ENCODE measurements around the gene PDE1C.

Gene PDE1C

DNA sequence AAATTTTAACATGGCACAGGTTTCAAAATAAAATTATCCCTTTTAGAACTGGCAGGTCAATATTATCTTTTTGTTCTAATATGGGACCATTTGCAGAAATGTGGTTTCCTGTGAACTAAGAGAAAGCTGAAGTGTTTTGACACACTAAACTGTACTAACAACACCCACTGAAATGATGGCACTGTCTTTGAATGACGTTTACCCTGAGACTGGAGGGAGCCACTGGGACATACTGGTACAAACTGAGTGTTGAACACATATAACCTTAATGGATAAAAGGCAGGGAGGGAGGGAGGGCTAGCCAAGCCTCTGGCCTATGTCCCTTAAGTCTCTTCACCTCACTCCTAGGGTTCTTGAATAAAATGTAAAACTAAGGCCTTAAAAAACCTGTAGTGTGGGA lies 95.9 kb downstream of the PDE1C start:
- H3K27ac ChIP-seq, result no peak overlapping the region
- TF ChIP-seq, protein P1, sequence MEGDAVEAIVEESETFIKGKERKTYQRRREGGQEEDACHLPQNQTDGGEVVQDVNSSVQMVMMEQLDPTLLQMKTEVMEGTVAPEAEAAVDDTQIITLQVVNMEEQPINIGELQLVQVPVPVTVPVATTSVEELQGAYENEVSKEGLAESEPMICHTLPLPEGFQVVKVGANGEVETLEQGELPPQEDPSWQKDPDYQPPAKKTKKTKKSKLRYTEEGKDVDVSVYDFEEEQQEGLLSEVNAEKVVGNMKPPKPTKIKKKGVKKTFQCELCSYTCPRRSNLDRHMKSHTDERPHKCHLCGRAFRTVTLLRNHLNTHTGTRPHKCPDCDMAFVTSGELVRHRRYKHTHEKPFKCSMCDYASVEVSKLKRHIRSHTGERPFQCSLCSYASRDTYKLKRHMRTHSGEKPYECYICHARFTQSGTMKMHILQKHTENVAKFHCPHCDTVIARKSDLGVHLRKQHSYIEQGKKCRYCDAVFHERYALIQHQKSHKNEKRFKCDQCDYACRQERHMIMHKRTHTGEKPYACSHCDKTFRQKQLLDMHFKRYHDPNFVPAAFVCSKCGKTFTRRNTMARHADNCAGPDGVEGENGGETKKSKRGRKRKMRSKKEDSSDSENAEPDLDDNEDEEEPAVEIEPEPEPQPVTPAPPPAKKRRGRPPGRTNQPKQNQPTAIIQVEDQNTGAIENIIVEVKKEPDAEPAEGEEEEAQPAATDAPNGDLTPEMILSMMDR (conservative IDR thresholded peaks at IDR 0.05), result no peak
- no peak for TF ChIP-seq ZFX (IDR thresholded peaks at IDR 0.05)

DNA sequence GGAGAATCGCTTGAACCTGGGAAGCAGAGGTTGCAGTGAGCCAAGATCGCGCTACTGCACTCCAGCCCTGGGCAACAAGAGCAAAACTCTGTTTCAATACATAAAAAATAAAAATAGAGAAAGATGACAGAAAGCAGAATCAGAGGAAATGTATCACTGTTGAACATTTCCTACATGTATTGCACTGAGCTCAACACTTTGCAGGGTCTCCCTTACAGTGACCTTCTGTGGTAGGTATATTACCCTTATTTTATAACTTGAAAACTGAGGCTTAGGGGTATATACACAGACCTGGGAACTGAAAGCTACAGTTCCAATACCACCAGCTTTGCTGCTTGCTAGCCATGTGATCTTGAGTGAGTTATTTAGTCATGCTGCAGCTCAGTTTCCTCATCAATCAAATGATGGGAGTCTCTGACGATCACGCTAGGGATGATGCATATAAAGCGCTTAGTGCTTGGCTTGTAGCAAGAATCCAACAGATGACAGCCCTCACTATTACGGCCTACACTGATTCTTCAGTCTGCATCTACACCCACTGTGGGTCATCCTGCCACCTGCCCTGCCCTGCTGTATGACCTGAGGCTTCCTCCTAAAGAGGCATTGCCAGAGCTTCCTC lies 99.0 kb downstream of the PDE1C start:
- TF ChIP-seq, protein P1 (conservative IDR thresholded peaks at IDR 0.05), result no peak
- TF ChIP-seq ZFX (IDR thresholded peaks at IDR 0.05), result no peak
- H3K27ac ChIP-seq, result no peak overlapping the region

DNA sequence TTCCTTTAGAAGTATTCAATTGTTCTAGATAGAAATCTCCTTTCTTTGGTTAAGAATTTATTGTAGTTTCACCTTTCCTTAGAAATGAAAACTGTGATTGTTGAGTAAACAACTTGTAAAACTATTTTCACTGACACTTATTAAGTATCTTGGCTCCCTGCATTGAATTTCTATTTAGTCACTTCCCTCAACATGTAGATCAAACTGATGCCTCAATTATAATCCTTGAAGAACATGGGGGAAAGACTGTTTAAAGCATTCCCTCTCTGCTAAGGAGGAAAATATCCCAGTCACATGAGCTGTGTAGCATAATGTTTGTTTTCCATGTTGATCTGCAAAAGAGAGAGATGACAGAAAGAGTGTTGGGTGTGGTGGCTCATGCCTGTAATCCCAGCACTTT lies 99.7 kb downstream of the PDE1C start:
- H3K27ac ChIP-seq, result no peak overlapping the region
- TF ChIP-seq ZFX (IDR thresholded peaks at IDR 0.05), result no peak
- TF ChIP-seq, protein P1 (conservative IDR thresholded peaks at IDR 0.05), result no peak

DNA sequence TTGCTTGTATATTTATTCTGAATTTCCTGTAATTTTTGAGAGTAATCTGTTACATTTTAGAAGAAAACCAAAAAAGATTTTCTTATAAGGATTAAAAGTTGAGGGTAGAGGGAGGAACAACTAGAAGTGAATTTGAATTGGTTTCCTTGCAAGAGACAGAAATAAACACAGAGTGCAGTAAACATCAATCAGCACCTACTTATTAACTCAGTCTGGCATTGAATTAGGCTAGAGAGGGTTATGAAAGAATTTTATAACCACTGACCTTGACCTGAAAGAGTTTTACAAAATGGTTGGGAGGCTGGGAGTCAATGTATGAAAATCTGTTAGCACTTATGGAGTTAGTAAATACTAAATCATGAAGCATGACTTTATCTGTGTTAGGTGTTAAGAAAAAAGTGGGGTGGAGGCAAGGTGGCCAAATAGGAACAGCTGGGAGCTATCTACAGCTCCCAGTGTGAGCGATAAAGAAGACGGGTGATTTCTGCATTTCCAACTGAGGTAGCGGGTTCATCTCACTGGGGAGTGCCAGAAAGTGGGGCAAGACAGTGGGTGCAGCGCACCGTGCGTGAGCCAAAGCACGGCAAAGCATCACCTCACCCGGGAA lies 106.5 kb downstream of the PDE1C start:
- TF ChIP-seq, protein P1 (conservative IDR thresholded peaks at IDR 0.05), result no peak
- no peak for TF ChIP-seq ZFX (IDR thresholded peaks at IDR 0.05)
- H3K27ac ChIP-seq, result no peak overlapping the region

DNA sequence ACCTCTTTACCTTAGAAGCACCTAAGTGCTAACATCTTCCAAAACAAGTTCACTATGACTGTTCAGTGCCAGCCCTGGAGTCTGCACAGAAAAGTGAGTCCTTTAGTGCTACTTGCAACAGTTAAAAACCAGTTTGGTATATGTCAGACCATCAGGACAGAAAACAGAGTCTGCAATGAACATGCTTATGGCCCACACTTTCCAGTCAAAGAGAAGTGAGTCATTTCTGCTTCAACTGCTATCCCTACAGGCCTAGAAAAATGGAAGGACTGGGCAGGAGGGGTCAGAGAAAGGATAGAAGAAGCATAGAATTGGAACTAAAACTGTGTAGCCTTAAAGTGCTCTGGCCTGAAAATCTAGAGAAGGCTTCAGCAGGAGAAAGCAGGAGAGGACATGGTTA lies 108.0 kb downstream of the PDE1C start:
- H3K27ac ChIP-seq, result no peak overlapping the region
- TF ChIP-seq, protein P1 (conservative IDR thresholded peaks at IDR 0.05), result no peak
- no peak for TF ChIP-seq ZFX (IDR thresholded peaks at IDR 0.05)

DNA sequence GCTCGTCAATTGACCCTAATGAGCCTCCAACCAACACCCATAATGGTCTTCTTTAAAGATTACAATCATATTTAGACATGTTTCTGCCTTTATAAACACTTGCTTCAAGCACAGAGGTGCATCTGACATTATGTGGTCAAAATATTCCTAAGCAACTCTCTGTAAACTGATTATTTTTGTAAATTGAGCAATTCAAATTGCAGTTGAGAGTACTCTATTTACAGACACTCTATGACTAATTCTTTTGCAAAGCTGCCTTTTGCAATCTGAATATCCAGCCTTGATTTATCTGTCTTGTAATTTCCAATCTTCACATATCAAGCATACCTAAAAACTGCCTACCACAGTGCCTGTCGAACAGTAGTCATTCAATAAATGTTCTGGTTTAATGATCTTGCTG lies 112.0 kb downstream of the PDE1C start:
- TF ChIP-seq, protein P1 (conservative IDR thresholded peaks at IDR 0.05), result no peak
- no peak for TF ChIP-seq ZFX (IDR thresholded peaks at IDR 0.05)
- no peak overlapping the region for H3K27ac ChIP-seq

DNA sequence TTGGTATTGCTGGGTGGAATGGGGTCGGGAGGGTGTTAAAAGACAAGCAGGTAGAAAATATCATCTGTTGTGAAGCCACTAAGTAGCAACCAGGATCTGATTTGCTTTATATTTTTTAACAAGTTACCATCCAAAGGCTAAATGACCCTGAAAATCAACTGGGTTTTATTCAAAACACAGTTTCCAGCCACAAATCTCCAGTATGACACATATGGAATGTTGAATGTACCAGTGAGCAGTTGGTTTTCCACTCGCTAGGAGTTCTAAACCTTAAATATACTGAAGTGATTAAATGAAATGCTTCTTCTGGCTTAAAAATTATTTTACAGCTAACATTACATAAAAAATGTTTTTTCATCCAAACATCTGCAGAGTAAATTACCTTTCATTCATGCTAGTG lies 112.5 kb downstream of the PDE1C start:
- H3K27ac ChIP-seq, result no peak overlapping the region
- TF ChIP-seq ZFX (IDR thresholded peaks at IDR 0.05), result no peak
- TF ChIP-seq, protein P1 (conservative IDR thresholded peaks at IDR 0.05), result no peak
